Upper lobe of left lung (tissue), 4 donors: ENCODE results near the gene OVAAL.

ENCODE experiments used
- CTCF ChIP-seq, 6 experiments: fragments of 450-650 bp in 4 of 6; fragments of 200-600 bp in 2 of 6; sonication (generic) in 2 of 6; IDR thresholded peaks; one replicate each; pipeline ENCODE4 v1.5.1; 2016 to 2019; ENCODE audit warnings: antibody characterized with exemption in 6 of 6
- EP300 ChIP-seq, 4 donors: sonication (generic); formaldehyde crosslinking; IDR thresholded peaks; one replicate each; pipeline ENCODE4 v1.5.1; 2017; ENCODE audit warnings: antibody characterized with exemption in 4 of 4, control low read depth in 2 of 4
- POLR2A ChIP-seq, 4 donors: fragments of 450-650 bp; IDR thresholded peaks; one replicate each; pipeline ENCODE4 v1.5.1; 2016 to 2017; ENCODE audit warnings: antibody characterized with exemption in 4 of 4, mild to moderate bottlenecking in 2 of 4

- no peak for TF ChIP-seq POLR2A (IDR thresholded peaks at IDR 0.05)
- TF ChIP-seq CTCF (IDR thresholded peaks at IDR 0.05): no peak
- TF ChIP-seq EP300 (IDR thresholded peaks at IDR 0.05): no peak
Observed at GRCh38 chr1:180535418-180535999, 23.3 kb upstream of the OVAAL start.
